ENCODE results near the gene ATP2A1. TPM values are rescaled to one million over a fixed set of nuclear protein-coding genes. Genes with fewer than 3 reads are reported as not detected.

Gene ATP2A1
- total RNA-seq, 1 experiment from 2014 or later, result 2.9 TPM

- ATAC-seq, result no peak
- TF ChIP-seq POLR2AphosphoS5 (IDR thresholded peaks at IDR 0.05; ENCODE audit: low read depth, low read length) (no peak), CTCF (IDR thresholded peaks at IDR 0.05) (no peak), SIN3A (IDR thresholded peaks at IDR 0.05; ENCODE audit: borderline replicate concordance, insufficient read depth, low read depth, low read length) (no peak), REST (IDR thresholded peaks at IDR 0.05; ENCODE audit: insufficient read depth in 1 of 2, low read depth in 2 of 2, low read length in 1 of 2) (no peak), TCF7L2 (IDR thresholded peaks at IDR 0.05; ENCODE audit: low read depth, low read length) (no peak)
- in situ Hi-C loops (cut with HindIII; ENCODE audit: low pct_unique_long_range_greater_than_20kb, low sequenced_read_pairs), result no loop called here
- no peak overlapping the region for H3K4me3 ChIP-seq (ENCODE audit: low read depth in 2 of 2, low read length in 2 of 2)
- DNase-seq (ENCODE audit: low read depth, low spot score), result no peak
- POLR2A ChIA-PET, result interaction anchor here (0.6 kb wide), 1 partner anchor 113 kb away, joined by 9 read pairs; no protein-coding TSS in a partner anchor
- no peak overlapping the region for H3K27ac ChIP-seq (ENCODE audit: low read length)
- peaks cover 3% of the 10 kb centered on the region; the same call in 1 of the 2 replicates for H3K4me1 ChIP-seq (ENCODE audit: control insufficient read depth, insufficient read depth, low read length)
- H3K27me3 ChIP-seq (ENCODE audit: control insufficient read depth, insufficient read depth, low read length), result no peaks in the 10 kb centered on the region
- no peaks in the 10 kb centered on the region for H3K36me3 ChIP-seq (ENCODE audit: control insufficient read depth, insufficient read depth, low read length)
- CTCF ChIA-PET, result interaction anchor here (0.8 kb wide), 1 partner anchor 70 kb away, joined by 4 read pairs; no protein-coding TSS in a partner anchor
- intact Hi-C loops (cut with micrococcal nuclease; ENCODE audit: unreplicated experiment), result loop anchor here (10.0 kb wide), 2 partner anchors 68 to 98 kb away; partner anchors contain the start of genes ATP2A1 and TUFM
- no peaks in the 10 kb centered on the region for H3K9me3 ChIP-seq (ENCODE audit: control insufficient read depth, insufficient read depth, low read depth, low read length)
- BruUV-seq (replicated peaks), result no TSS peak
These were observed 65.0 kb downstream of the ATP2A1 start for GRCh38 chr16:28943281-28943680.

GRCh38 chr16:28946681-28947080, 68.4 kb downstream of the ATP2A1 start:
- DNase-seq (ENCODE audit: low read depth, low spot score) (no peak), ATAC-seq (no peak)
- CTCF ChIA-PET, result interaction anchor here (0.6 kb wide), 1 partner anchor 466 kb away, joined by 4 read pairs; no protein-coding TSS in a partner anchor
- H3K9me3 ChIP-seq (ENCODE audit: control insufficient read depth, insufficient read depth, low read depth, low read length), result no peaks in the 10 kb centered on the region
- H3K27me3 ChIP-seq (ENCODE audit: control insufficient read depth, insufficient read depth, low read length), result no peaks in the 10 kb centered on the region
- POLR2A ChIA-PET, result no interaction called here
- intact Hi-C loops (cut with micrococcal nuclease; ENCODE audit: unreplicated experiment) (loop anchor here (10.0 kb wide), 2 partner anchors 72 to 102 kb away; partner anchors contain the start of genes ATP2A1 and TUFM), in situ Hi-C loops (cut with HindIII; ENCODE audit: low pct_unique_long_range_greater_than_20kb, low sequenced_read_pairs) (no loop called here)
- no peak overlapping the region for H3K4me3 ChIP-seq (ENCODE audit: low read depth in 2 of 2, low read length in 2 of 2)
- no TSS peak for BruUV-seq (replicated peaks)
- TF ChIP-seq CTCF (IDR thresholded peaks at IDR 0.05) (no peak), TCF7L2 (IDR thresholded peaks at IDR 0.05; ENCODE audit: low read depth, low read length) (no peak), POLR2AphosphoS5 (IDR thresholded peaks at IDR 0.05; ENCODE audit: low read depth, low read length) (no peak), REST (IDR thresholded peaks at IDR 0.05; ENCODE audit: insufficient read depth in 1 of 2, low read depth in 2 of 2, low read length in 1 of 2) (no peak), SIN3A (IDR thresholded peaks at IDR 0.05; ENCODE audit: borderline replicate concordance, insufficient read depth, low read depth, low read length) (no peak)
- no peaks in the 10 kb centered on the region for H3K36me3 ChIP-seq (ENCODE audit: control insufficient read depth, insufficient read depth, low read length)
- peaks cover 3% of the 10 kb centered on the region; the same call in 1 of the 2 replicates for H3K4me1 ChIP-seq (ENCODE audit: control insufficient read depth, insufficient read depth, low read length)
- H3K27ac ChIP-seq (ENCODE audit: low read length), result no peak overlapping the region

Measured in Panc1 (cell line).